ENCODE data around the gene CLIC2. TPM values are rescaled to one million over a fixed set of nuclear protein-coding genes. Genes with fewer than 3 reads are reported as not detected.

CLIC2 gene
- total RNA-seq, 1 experiment from 2014 or later: 2.7 TPM

DNA sequence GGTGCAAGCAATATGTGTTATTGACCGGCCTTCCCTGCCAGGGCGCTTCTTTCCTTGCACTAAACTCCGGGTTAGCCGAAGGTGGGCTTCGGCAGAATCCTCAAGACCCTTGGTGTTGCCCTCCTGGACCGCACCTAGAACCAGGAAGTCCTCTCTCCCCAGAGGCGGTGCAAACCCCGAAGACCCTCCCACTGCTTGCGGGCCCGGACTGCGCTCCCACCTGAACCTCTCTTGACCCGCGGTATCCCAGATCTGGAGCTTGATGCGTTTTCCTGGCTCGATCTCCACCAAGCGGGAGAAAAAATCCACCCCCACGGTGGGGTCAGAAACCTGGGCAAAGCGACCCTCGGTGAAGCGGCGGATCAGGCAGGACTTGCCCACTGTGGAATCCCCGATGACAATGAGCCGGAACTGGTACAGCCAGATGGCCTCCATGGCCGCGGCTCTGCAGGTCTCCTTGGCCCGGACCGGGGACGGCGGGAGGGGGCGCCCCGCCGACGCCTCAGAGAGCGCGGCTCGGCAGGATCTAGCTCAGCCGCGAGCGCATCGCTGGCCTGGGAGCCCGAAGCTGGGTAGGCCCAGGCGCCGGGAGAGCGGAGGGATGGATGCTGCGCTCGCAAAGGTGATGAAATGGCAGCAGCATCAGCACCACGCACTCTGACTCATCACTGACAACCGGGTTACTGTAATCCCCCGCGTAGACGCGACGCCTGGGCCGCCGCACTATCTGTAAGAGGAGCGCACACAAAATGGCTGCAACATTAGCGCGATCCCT is 70.4 kb downstream of the CLIC2 start, which contains the start of gene RAB39B:
Gene RAB39B (minus strand): TSS at position 638 of the 775 bp plus-strand sequence. CDS start 203 bp downstream, at position 435.
- H3K4me1 ChIP-seq (ENCODE audit: insufficient read depth, low read length, poor library complexity, severe bottlenecking): no peaks in the 10 kb centered on the region
- no peak for TF ChIP-seq EZH2 (IDR thresholded peaks at IDR 0.05; ENCODE audit: borderline replicate concordance, low read depth, low read length, poor library complexity, severe bottlenecking)
- TF ChIP-seq, protein P1, sequence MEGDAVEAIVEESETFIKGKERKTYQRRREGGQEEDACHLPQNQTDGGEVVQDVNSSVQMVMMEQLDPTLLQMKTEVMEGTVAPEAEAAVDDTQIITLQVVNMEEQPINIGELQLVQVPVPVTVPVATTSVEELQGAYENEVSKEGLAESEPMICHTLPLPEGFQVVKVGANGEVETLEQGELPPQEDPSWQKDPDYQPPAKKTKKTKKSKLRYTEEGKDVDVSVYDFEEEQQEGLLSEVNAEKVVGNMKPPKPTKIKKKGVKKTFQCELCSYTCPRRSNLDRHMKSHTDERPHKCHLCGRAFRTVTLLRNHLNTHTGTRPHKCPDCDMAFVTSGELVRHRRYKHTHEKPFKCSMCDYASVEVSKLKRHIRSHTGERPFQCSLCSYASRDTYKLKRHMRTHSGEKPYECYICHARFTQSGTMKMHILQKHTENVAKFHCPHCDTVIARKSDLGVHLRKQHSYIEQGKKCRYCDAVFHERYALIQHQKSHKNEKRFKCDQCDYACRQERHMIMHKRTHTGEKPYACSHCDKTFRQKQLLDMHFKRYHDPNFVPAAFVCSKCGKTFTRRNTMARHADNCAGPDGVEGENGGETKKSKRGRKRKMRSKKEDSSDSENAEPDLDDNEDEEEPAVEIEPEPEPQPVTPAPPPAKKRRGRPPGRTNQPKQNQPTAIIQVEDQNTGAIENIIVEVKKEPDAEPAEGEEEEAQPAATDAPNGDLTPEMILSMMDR (conservative IDR thresholded peaks at IDR 0.05; ENCODE audit: low read depth, low read length): 0 out of 2 replicates have a peak, but pooled peaks have one; percentile 18
- intact Hi-C loops (cut with micrococcal nuclease; ENCODE audit: unreplicated experiment): no loop called here
- H3K36me3 ChIP-seq (ENCODE audit: insufficient read depth, low read length, poor library complexity, severe bottlenecking): no peaks in the 10 kb centered on the region
- H3K27me3 ChIP-seq (replicated peaks; ENCODE audit: insufficient read depth, low read depth, low read length, poor library complexity): no peaks in the 10 kb centered on the region
- no peak within 1 kb of the TSS for H3K27ac ChIP-seq (ENCODE audit: low read depth, low read length, poor library complexity, severe bottlenecking)
- ChIA-PET CTCF (no interaction called here), POLR2A (ENCODE audit: low non-redundant PET) (no interaction called here)
- peak within 1 kb of the TSS; percentile 42 for H3K4me3 ChIP-seq (ENCODE audit: low read depth, low read length, poor library complexity, severe bottlenecking)
- peak; percentile 53 for DNase-seq (ENCODE audit: low spot score)
- H3K9me3 ChIP-seq (ENCODE audit: low read depth, low read length, poor library complexity, severe bottlenecking): peaks cover 5% of the 10 kb centered on the region
- no TSS peak for BruUV-seq (replicated peaks)

DNA sequence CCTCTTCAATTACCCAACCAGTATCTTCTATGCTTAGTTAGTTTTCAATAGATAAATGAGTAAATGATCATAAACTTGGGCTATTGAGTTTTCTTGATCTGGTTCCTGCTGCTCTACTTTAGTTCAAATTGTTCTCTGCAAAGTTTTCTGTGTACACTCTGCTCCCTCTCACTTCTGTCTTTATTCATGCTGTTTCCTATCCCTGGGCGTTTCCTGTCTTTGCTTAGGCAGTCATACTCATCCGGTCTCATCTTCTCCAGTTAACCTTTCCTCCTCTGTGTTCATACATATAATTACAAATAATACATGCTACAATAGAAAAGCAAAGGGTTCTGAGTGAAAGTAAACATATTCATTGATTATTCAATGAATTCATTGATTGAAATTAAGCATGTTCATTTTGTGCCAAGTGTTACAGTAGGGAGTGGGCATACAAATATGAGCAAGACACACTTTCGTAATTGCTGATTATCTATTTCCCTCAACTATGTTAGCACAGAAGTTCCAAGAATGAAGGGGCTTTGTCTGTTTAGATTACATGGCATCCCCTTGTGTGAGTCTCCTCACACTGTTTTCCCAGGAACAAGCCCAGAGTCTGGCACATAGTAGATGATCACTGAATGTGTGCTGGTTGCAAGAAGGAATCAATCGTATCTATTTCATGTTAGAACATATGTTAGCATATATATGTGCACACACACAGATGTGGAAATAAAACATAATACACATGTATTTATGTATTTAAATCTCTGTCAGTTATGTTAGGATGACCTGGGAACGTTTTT is 71.3 kb downstream of the CLIC2 start:
- BruUV-seq (replicated peaks): no TSS peak
- TF ChIP-seq, protein P1 (conservative IDR thresholded peaks at IDR 0.05; ENCODE audit: low read depth, low read length): no peak
- no peak for TF ChIP-seq EZH2 (IDR thresholded peaks at IDR 0.05; ENCODE audit: borderline replicate concordance, low read depth, low read length, poor library complexity, severe bottlenecking)
- CTCF ChIA-PET: no interaction called here
- no peak for DNase-seq (ENCODE audit: low spot score)
- POLR2A ChIA-PET (ENCODE audit: low non-redundant PET): no interaction called here
- H3K27me3 ChIP-seq (replicated peaks; ENCODE audit: insufficient read depth, low read depth, low read length, poor library complexity): no peaks in the 10 kb centered on the region
- H3K27ac ChIP-seq (ENCODE audit: low read depth, low read length, poor library complexity, severe bottlenecking): no peak overlapping the region
- H3K9me3 ChIP-seq (ENCODE audit: low read depth, low read length, poor library complexity, severe bottlenecking): peaks cover 5% of the 10 kb centered on the region
- intact Hi-C loops (cut with micrococcal nuclease; ENCODE audit: unreplicated experiment): no loop called here
- no peaks in the 10 kb centered on the region for H3K4me1 ChIP-seq (ENCODE audit: insufficient read depth, low read length, poor library complexity, severe bottlenecking)
- no peaks in the 10 kb centered on the region for H3K36me3 ChIP-seq (ENCODE audit: insufficient read depth, low read length, poor library complexity, severe bottlenecking)
- no peak overlapping the region for H3K4me3 ChIP-seq (ENCODE audit: low read depth, low read length, poor library complexity, severe bottlenecking)

DNA sequence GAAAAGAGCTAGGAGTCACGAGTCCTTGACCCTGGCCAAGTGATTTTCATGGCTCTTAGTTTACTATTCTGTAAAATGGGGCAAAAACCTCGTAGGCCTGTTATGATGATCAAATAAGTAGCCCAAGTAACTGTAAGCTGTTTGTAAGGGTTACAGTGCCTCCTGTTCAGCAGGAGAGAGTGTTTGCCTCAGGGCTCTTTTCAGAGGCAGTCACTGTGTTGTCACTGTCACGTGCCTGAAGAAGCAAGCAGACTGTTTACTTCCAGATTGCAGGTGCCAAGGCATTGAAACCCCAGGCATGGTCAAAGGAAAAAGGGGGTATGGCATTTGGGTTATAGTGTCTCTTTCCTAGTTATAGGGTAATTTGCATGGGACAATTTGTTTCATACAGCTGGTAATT is 74.7 kb downstream of the CLIC2 start:
- intact Hi-C loops (cut with micrococcal nuclease; ENCODE audit: unreplicated experiment): no loop called here
- CTCF ChIA-PET: no interaction called here

More for the DNA sequence above, 74.7 kb downstream of the CLIC2 start:
- no peak overlapping the region for H3K4me3 ChIP-seq (ENCODE audit: low read depth, low read length, poor library complexity, severe bottlenecking)
- H3K27ac ChIP-seq (ENCODE audit: low read depth, low read length, poor library complexity, severe bottlenecking): no peak overlapping the region
- POLR2A ChIA-PET (ENCODE audit: low non-redundant PET): no interaction called here
- H3K4me1 ChIP-seq (ENCODE audit: insufficient read depth, low read length, poor library complexity, severe bottlenecking): no peaks in the 10 kb centered on the region
- no peaks in the 10 kb centered on the region for H3K36me3 ChIP-seq (ENCODE audit: insufficient read depth, low read length, poor library complexity, severe bottlenecking)
- no TSS peak for BruUV-seq (replicated peaks)
- H3K9me3 ChIP-seq (ENCODE audit: low read depth, low read length, poor library complexity, severe bottlenecking): no peaks in the 10 kb centered on the region
- TF ChIP-seq, protein P1 (conservative IDR thresholded peaks at IDR 0.05; ENCODE audit: low read depth, low read length): no peak
- no peak for TF ChIP-seq EZH2 (IDR thresholded peaks at IDR 0.05; ENCODE audit: borderline replicate concordance, low read depth, low read length, poor library complexity, severe bottlenecking)
- H3K27me3 ChIP-seq (replicated peaks; ENCODE audit: insufficient read depth, low read depth, low read length, poor library complexity): no peaks in the 10 kb centered on the region
- no peak for DNase-seq (ENCODE audit: low spot score)

Data from A673 (cell line).